Frontal cortex (tissue), 4 donors: Measurements from ENCODE around the gene ECHS1. TPM values are rescaled to one million over a fixed set of nuclear protein-coding genes. Genes with fewer than 3 reads are reported as not detected.
"Not testable (repeated sequence)": the region's sequence is repeated elsewhere in the genome, so short reads cannot be mapped to it uniquely, and the experiment has no call there.

Source experiments
- DNase-seq, 2 donors: peaks; one replicate each; pipeline ENCODE4 v3.0.0; 2012; ENCODE audit warnings: low spot score in 2 of 2
- FAIRE-seq: peaks from 2 replicates; lab custom pipeline; 2012; peaks lifted over from hg19 to GRCh38; lab: Jason Lieb, UNC
- total RNA-seq: library from RNA; depleted of rRNA; stranded (reverse); fragments of >200 nt; gene quantifications from one replicate; pipeline ENCODE4 v1.2.3, GENCODE V29; 2014
- donor health status: control.
- donor health status: control.
- donor health status: control.

Gene ECHS1
- total RNA-seq, 1 donor from 2014 or later, result 35.5 TPM

- DNase-seq (no peak), FAIRE-seq (no peak)
Observed at GRCh38 chr10:133400624-133401424, 27.7 kb upstream of the ECHS1 start.

- no peak for DNase-seq
- FAIRE-seq, result no peak
Observed at GRCh38 chr10:133399123-133399601, 26.0 kb upstream of the ECHS1 start.

- FAIRE-seq, result no peak
Observed at GRCh38 chr10:133397938-133398337, 24.8 kb upstream of the ECHS1 start.

GRCh38 chr10:133396035-133396624 lies 23.0 kb upstream of the ECHS1 start:
- FAIRE-seq, result no peak
- no peak for DNase-seq

More at GRCh38 chr10:133397938-133398337, 24.8 kb upstream of the ECHS1 start:
- DNase-seq, result no peak

GRCh38 chr10:133394801-133395221 lies 21.7 kb upstream of the ECHS1 start:
- no peak for DNase-seq
- no peak for FAIRE-seq

- FAIRE-seq (no peak), DNase-seq (peak; percentile 99)
Observed at GRCh38 chr10:133394064-133394663, 21.0 kb upstream of the ECHS1 start, which contains the start of gene MTG1. TSS of gene MTG1 (plus strand) at chr10:133394157. CDS start at chr10:133394221, 64 bp downstream.

- DNase-seq (no peak), FAIRE-seq (no peak)
Observed at GRCh38 chr10:133393401-133394063, 20.4 kb upstream of the ECHS1 start.

GRCh38 chr10:133391761-133392518 lies 18.8 kb upstream of the ECHS1 start:
- DNase-seq, result no peak
- FAIRE-seq, result no peak

GRCh38 chr10:133391249-133391635 lies 18.1 kb upstream of the ECHS1 start:
- no peak for DNase-seq
- FAIRE-seq, result no peak

- no peak for FAIRE-seq
- no peak for DNase-seq
Observed at GRCh38 chr10:133390597-133391248, 17.6 kb upstream of the ECHS1 start.

- DNase-seq (no peak), FAIRE-seq (no peak)
Observed at GRCh38 chr10:133388973-133389818, 16.0 kb upstream of the ECHS1 start.

GRCh38 chr10:133388236-133388972 lies 15.2 kb upstream of the ECHS1 start:
- FAIRE-seq (no peak), DNase-seq (no peak)

- not testable (repeated sequence) for DNase-seq, FAIRE-seq
Observed at GRCh38 chr10:133386951-133387350, 13.8 kb upstream of the ECHS1 start.

GRCh38 chr10:133385214-133385613 lies 12.1 kb upstream of the ECHS1 start:
- FAIRE-seq, result no peak

GRCh38 chr10:133384071-133384470 lies 10.9 kb upstream of the ECHS1 start:
- DNase-seq (no peak), FAIRE-seq (no peak)

More at GRCh38 chr10:133385214-133385613, 12.1 kb upstream of the ECHS1 start:
- no peak for DNase-seq

- no peak for FAIRE-seq
Observed at GRCh38 chr10:133383551-133383950, 10.4 kb upstream of the ECHS1 start.

GRCh38 chr10:133381036-133381435 lies 7.9 kb upstream of the ECHS1 start:
- no peak for DNase-seq
- no peak for FAIRE-seq

More at GRCh38 chr10:133383551-133383950, 10.4 kb upstream of the ECHS1 start:
- DNase-seq, result no peak
